Testis (tissue), 2 donors: ENCODE results near the gene SPATA2.

Experiments
- CTCF ChIP-seq, 3 experiments: fragments of 450-650 bp in 2 of 3; fragments of 200-600 bp in 1 of 3; sonication (generic) in 1 of 3; IDR thresholded peaks; one replicate each; pipeline ENCODE4 v1.5.1; 2016 to 2019; ENCODE audit warnings: antibody characterized with exemption in 3 of 3, mild to moderate bottlenecking in 2 of 3, moderate library complexity in 1 of 3
- POLR2A ChIP-seq: fragments of 450-650 bp; IDR thresholded peaks from one replicate; pipeline ENCODE4 v1.6.1; 2017; ENCODE audit warnings: antibody characterized with exemption, mild to moderate bottlenecking, moderate library complexity

- TF ChIP-seq CTCF (IDR thresholded peaks at IDR 0.05) (no peak), POLR2A (no peak)
Measured at GRCh38 chr20:49955167-49955566, 39.8 kb upstream of the SPATA2 start.
